HG02852 (cell line): Measurements from ENCODE around the gene MTUS2.
"Not testable (repeated sequence)": the region's sequence is repeated elsewhere in the genome, so short reads cannot be mapped to it uniquely, and the experiment has no call there.

Experiments
- ATAC-seq: cut with Tn5 transposase; IDR thresholded peaks from one replicate; pipeline ENCODE4 v1.9.1; 2021; ENCODE audit warnings: mild to moderate bottlenecking, moderate library complexity; ENCODE audit not compliant: unreplicated experiment

The MTUS2 gene

GRCh38 chr13:28955264-28955966 is 135.3 kb downstream of the MTUS2 start:
- no peak for ATAC-seq

GRCh38 chr13:28958018-28958417 is 137.9 kb downstream of the MTUS2 start:
- no peak for ATAC-seq

- no peak for ATAC-seq
These were observed 138.3 kb downstream of the MTUS2 start for GRCh38 chr13:28958441-28958840.

GRCh38 chr13:28964052-28964451 is 143.9 kb downstream of the MTUS2 start:
- ATAC-seq = no peak

- ATAC-seq = no peak
These were observed 144.7 kb downstream of the MTUS2 start for GRCh38 chr13:28964803-28965202.

GRCh38 chr13:28967029-28967915 is 147.1 kb downstream of the MTUS2 start:
- ATAC-seq = no peak

- no peak for ATAC-seq
These were observed 156.1 kb downstream of the MTUS2 start for GRCh38 chr13:28976195-28976594.

GRCh38 chr13:28976636-28977035 is 156.5 kb downstream of the MTUS2 start:
- no peak for ATAC-seq

GRCh38 chr13:28978574-28978973 is 158.4 kb downstream of the MTUS2 start:
- no peak for ATAC-seq

- no peak for ATAC-seq
These were observed 161.4 kb downstream of the MTUS2 start for GRCh38 chr13:28981530-28981929.

- no peak for ATAC-seq
These were observed 163.5 kb downstream of the MTUS2 start for GRCh38 chr13:28983641-28984040.

- no peak for ATAC-seq
These were observed 164.2 kb downstream of the MTUS2 start for GRCh38 chr13:28984326-28984725.

- no peak for ATAC-seq
These were observed 164.7 kb downstream of the MTUS2 start for GRCh38 chr13:28984825-28985224.

- ATAC-seq = not testable (repeated sequence)
These were observed 170.2 kb downstream of the MTUS2 start for GRCh38 chr13:28990378-28990777.

GRCh38 chr13:28991764-28992163 is 171.6 kb downstream of the MTUS2 start:
- no peak for ATAC-seq

- ATAC-seq = no peak
These were observed 180.7 kb downstream of the MTUS2 start for GRCh38 chr13:29000826-29001225.

- no peak for ATAC-seq
These were observed 185.1 kb downstream of the MTUS2 start for GRCh38 chr13:29005035-29005762.

GRCh38 chr13:29005763-29006120 is 185.6 kb downstream of the MTUS2 start:
- ATAC-seq = no peak

GRCh38 chr13:29006359-29006850 is 186.3 kb downstream of the MTUS2 start:
- no peak for ATAC-seq

GRCh38 chr13:29008296-29008695 is 188.2 kb downstream of the MTUS2 start:
- no peak for ATAC-seq

GRCh38 chr13:29020314-29020713 is 200.2 kb downstream of the MTUS2 start:
- ATAC-seq = no peak
